ENCODE measurements around the gene CSTPP1.

DNA sequence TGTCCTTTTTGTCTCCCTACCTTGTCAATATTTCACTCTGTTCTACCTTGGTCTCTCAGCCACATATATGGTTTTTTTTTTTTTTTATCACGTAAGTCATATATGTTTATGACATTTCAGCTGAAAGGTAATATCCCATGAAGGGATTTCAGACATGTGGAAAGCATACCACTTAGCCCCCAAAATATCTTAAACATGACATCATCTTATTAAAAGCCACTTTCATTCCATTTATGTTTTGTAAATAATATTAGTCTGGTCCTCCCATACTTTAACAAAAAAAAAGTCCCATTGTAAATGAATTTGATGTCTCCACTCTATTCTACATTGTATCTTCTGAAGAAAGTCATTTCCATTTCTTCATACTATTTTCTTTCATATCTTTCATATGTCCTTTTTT, 85.4 kb downstream of the CSTPP1 start:
- TF ChIP-seq, protein P1, sequence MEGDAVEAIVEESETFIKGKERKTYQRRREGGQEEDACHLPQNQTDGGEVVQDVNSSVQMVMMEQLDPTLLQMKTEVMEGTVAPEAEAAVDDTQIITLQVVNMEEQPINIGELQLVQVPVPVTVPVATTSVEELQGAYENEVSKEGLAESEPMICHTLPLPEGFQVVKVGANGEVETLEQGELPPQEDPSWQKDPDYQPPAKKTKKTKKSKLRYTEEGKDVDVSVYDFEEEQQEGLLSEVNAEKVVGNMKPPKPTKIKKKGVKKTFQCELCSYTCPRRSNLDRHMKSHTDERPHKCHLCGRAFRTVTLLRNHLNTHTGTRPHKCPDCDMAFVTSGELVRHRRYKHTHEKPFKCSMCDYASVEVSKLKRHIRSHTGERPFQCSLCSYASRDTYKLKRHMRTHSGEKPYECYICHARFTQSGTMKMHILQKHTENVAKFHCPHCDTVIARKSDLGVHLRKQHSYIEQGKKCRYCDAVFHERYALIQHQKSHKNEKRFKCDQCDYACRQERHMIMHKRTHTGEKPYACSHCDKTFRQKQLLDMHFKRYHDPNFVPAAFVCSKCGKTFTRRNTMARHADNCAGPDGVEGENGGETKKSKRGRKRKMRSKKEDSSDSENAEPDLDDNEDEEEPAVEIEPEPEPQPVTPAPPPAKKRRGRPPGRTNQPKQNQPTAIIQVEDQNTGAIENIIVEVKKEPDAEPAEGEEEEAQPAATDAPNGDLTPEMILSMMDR (IDR thresholded peaks at IDR 0.05) = no peak
- TF ChIP-seq ZFX (IDR thresholded peaks at IDR 0.05; ENCODE audit: borderline replicate concordance) = no peak

All from 22Rv1 (cell line).